HG03439 (cell line): Measurements from ENCODE around the gene USB1.
"Not testable (repeated sequence)": the region's sequence is repeated elsewhere in the genome, so short reads cannot be mapped to it uniquely, and the experiment has no call there.

Source experiments
- ATAC-seq: cut with Tn5 transposase; IDR thresholded peaks from one replicate; pipeline ENCODE4 v1.9.1; 2021; ENCODE audit warnings: mild to moderate bottlenecking, moderate library complexity; ENCODE audit not compliant: unreplicated experiment

The USB1 gene

DNA sequence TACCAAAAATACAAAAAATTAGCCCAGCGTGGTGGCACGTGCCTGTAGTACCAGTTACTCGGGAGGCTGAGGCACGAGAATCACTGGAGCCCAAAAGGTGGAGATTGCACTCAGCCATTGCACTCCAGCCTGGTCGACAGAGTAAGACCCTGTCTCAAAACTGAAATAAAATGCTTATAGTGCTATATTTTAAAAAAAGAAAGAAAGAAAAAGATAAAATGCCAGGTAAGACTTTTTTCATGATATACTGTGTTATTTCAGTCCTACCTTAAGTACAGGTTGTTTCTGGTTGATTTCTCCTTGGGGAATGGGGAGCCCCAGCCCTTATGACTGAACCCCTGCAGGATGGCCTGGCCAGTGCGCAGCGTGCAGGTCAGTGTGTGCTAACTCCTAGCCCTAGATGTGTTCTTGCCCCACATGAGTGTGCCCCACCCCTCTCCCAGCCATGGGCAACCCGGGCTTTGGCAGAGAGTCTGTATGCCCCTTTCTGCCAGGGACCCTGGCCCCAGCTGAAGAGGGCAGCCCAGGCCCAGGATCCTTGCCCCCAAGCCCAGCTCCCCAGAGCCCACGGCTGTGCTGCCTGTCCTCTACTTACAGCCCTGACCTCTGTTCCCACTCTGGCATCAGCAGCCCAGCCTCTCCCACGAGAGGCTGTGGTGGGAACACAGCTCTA lies 31.6 kb upstream of the USB1 start:
- no peak for ATAC-seq

DNA sequence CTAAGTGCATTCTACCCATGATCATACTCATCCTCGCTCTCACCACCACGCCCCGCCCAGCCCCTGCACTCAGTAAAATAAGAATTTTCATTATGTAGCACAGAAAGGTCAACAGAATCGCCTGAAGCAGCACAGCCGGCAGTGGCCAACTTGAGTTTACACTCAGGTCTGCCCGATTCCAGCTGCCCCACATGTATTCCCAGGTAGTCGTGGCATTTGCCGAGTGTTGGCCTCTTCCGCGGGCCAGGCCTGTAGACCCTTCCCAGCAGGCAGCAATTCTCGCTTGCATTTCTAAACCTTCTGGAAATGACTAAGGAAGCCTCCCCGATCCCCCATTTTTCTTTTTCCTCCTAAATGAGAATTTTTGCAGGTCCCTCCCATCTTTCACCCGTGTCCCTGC lies 30.9 kb upstream of the USB1 start:
- ATAC-seq = no peak

DNA sequence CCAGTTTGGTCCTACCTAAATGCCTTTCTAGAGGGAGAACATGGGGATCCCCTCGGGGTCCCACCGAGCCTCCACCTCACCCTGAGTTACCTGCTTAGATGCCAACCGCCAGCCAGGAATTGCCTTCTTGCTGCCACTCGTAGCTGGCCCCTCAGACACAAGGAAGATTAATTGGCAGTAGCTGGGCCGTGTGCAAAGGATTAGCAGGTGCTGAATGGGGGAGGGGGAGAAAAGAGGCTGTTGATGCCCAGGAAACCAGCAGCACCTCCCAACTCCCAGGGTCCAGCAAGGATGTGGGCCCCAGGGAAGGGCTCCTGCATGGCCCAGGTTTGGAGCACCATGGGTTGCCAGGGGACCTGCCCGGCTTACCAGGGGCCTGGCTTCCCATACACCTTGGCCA lies 30.2 kb upstream of the USB1 start, which contains the start of gene CNGB1:
TSS of gene CNGB1 (minus strand) at position 159 of the 400 bp plus-strand sequence. CDS start 3,842 bp downstream, outside the sequence.
- ATAC-seq = no peak

DNA sequence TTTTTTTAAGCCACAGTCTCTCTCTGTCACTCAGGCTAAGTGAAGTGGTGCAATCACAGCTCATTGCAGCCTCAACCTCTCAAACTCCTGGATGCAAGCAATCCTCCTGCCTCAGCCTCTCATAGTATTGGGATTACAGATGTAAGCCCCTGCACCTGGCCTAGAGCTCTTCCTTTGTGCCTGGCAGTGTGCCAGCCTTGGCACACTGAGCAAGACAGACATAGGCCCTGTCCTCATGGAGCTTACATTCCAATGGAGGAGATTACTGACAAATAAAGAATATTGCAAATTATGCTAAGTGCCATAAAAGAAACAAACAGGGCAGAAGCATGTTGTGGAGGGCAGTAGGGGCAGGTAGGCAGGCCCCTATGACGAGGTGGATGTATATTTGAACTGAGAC lies 29.4 kb upstream of the USB1 start:
- no peak for ATAC-seq

DNA sequence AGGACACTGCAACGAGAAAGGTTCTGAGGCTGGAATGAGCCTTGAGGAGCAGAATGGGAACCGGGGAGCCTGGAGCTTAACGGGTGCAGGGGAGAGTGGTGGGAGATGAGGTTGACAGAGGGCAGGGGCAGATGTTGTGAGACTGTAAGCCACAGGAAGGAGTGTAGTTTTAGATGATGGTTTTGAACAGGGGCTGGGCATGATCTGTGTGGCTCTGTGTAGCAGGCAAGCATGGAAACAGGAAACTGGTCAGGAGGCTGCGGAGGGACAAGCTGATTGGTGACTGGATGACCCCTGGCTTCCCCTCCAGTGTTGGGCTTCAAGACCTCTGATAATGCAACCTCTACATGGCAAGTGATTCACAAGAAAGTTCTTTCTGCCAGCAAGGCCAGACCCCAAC lies 28.9 kb upstream of the USB1 start:
- no peak for ATAC-seq

DNA sequence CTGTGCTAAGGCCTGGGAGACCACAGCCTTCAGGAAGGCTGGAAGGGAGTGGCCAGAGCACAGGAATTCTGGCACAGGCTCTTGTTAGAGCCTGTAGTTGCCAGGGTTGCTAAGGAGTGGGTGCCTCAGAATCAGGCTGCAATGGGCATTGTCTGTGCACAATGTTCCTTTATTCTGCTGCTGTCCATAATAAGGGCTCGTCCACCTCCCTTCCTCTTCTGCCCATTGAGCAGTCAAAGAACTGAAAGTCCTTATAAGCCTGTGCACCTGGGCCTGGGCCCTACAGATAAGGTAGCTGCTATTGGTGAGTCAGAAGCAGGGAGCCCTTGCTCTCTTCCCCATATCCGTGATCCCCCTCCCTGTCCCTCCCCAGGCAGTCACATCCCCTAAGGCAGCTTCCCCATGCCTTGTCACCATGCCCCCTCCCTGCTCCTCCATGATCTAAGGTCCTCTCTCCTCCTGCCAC lies 24.8 kb upstream of the USB1 start:
- no peak for ATAC-seq

DNA sequence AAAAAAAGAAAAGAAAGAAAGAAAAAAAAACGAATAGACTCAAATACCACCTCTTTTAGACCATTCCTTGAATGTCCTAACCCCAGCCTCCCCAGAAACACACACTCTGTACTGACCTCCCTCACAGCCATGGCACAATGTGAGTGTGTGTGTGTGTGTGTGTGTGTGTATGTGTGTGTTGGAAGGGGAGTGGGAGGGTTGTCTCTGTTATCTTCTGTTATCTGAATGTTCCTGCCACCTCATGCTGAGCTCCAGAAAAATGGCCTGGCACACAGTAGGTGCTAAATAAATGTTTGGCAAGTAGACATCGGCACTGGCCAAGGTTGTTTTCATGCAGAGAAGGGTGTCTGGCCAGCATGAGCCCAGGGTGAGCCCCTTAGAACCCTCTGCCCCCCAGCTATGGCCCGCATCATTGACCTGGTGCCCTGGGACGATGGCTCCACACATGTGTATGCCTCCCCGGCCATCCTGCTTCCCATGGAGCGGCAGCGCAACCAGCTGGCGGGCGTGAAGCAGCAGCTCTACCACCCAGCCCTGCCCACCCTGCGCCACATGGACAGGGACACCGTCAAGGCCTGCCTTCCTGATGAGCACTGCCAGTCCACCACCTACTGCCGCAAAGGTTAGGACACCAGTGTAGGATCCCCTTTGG lies 23.7 kb upstream of the USB1 start:
- no peak for ATAC-seq

DNA sequence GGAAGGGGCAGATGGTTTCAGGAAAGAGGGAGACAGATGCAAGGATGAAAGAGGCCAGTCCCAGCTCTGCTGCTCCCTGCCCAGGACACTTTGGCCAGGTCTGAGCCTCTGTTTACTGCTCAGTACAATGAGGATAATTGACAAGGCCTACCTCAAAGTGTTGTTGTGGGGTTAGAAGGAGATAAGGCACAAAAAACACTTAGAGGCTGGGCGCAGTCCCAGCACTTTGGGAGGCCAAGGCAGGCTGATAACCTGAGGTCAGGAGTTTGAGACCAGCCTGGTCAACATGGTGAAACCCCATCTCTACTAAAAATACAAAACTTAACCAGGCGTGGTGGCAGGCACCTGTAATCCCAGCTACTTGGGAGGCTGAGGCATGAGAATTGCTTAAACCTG lies 23.1 kb upstream of the USB1 start:
- ATAC-seq = not testable (repeated sequence)

DNA sequence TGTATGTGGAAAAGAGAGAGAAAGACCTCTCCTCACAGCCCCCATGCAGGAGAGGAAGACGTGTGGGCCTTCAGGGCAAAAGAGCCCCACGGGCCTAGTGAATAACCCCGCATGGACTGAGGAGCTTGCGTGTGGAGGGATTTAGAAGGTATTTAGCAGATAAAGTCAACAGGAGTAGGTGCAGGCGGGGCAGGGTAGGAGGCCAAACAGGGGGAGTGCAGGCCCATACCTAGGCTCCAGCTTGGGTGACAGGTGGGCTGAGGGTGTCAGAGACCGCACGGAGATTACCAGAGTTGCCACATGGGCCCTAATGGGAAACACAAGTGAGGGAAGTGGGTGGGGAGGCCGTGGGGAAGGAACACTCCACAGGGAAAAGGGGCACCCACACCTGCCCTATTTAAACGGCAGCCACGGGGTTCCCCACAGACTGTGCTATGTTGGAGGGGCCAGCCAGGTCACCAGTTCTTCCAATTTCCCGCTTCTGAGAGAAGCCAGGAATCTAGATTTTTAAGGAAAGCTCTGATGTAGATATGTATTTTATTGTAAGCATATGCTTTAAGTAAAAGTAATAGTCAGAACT lies 22.1 kb upstream of the USB1 start:
- no peak for ATAC-seq

DNA sequence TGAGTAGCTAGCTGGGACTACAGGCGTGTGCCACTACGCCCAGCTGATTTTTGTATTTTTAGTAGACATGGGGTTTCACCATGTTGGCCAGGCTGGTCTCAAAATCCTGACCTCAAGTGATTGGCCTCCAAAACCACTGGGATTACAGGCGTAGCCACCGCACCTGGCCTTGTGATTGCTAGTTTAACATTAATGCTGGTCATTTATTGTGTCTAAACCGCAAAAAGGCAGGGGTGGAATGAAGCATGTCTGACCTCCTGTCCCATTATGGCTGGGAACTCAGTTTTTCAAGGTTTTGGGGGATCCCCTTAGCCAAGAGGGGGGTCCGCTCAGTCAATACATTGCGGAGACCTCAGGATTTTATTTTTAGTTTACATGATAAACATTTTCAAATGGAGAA lies 19.6 kb upstream of the USB1 start:
- no peak for ATAC-seq

DNA sequence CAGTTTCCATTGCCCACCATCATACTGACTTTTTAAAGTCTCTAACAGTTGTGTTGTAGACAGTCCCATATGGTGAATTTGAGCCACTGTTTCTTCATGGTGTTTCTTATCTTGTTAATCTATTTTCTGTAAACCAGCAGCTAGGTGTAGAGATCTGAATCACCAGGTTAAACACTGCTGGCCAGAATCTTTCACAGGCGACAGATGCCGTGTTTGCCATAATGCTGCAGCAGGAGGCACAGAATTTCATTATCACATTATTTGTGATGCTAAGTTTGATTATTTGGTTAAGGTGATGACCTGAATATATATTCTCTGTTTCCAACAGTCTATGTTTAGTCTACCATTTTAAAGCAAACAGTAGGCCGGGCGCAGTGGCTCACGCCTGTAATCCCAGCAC lies 18.8 kb upstream of the USB1 start:
- no peak for ATAC-seq

DNA sequence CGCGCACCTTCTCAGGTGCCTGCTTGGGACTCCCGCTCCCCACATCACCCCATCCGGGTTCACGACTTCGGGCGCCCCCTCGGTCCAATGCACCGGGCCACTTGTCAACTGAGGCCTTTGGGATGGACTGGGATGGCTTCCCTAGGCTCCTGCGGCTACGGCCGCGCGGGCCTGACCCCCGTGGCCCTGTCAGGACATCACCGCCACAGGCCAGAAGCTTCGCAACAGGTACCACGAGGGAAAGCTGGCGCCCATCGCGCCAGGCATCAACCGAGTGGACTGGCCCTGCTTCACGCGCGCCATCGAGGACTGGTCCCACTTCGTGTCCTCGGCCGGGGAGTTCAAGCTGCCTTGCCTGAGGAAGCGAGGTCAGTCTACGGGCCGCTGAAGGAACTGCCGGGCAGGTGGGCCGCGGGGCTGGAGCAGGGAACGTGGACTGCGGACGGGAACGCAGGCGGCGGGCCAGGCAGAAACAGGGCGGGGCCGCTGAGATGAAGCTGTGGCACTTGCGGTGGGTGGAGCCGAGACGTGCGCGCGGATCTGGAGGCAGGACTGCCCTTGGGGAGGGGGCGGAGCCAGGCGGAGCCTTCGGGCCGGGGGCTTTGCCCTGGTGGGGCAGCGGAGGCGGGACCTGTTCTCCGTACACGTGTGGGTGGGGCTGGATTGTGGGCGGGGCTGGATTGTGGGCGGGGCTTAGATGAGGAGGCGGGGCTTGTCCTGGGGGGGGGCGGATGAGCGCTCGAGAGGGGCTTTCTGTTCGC lies 16.6 kb upstream of the USB1 start:
- ATAC-seq = no peak

DNA sequence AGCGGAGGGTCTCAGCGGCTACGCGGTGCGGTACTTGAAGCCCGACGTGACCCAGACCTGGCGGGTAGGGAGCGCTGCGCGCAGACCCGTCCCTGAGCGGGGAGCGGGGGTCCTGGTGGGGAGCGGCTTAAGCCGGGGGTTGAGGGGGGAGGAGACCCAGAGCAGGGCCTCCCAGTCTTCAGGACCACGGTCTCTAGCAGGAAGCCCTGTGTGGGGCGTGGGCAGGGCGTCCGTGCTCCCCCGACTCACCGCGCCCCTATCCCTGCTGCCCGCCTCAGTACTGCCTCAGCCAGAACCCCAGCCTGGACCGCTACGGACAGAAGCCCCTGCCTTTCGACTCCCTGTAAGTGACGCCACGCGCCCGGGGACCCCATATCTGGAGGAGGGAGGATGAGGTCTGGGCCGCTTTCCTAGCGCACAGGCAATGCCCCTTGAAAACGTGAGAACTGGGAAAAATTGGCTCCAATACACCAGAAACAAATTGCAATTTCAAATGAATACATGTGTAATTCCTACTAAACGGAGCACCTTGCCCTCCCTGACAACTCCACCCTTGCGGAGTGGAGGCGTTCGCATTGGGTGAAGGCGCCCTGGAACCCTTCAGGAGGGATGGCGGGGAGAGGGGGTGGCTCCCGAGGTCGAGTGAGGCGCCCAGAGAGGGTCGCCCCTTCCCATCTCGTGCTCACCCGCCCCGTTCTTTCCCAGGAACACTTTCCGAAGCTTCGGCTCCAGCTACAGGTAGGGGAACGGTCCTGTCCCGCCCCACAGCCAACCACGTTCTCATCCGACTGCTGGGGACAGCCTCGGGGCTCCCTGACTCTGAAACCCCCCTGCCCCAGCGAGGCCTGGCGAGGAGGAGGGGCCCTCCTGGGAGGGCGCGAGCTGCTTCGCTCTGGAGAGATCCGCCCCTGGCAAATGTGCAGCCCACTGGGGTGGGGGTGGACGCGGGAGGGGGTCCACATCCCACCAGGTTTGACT lies 15.7 kb upstream of the USB1 start:
- ATAC-seq = no peak

DNA sequence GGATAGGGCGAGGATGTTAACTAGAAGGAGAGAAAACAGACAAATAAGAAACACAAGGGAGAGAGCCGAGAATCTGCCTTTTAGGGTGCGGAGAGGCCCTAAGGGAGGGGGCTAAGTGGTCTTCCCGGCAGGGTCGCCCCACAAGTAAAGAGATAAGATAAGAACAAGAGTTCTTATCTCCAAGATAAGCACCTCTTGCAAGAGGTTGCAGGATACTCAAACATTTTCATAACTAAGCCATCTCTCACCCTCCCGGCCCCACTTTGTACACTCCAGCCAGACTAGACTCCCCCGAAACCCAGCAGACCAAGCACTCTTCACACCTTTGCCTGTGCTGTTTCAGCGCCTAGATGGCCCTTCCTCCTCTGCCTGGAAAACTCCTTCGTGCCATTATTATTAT lies 15.0 kb upstream of the USB1 start:
- no peak for ATAC-seq

DNA sequence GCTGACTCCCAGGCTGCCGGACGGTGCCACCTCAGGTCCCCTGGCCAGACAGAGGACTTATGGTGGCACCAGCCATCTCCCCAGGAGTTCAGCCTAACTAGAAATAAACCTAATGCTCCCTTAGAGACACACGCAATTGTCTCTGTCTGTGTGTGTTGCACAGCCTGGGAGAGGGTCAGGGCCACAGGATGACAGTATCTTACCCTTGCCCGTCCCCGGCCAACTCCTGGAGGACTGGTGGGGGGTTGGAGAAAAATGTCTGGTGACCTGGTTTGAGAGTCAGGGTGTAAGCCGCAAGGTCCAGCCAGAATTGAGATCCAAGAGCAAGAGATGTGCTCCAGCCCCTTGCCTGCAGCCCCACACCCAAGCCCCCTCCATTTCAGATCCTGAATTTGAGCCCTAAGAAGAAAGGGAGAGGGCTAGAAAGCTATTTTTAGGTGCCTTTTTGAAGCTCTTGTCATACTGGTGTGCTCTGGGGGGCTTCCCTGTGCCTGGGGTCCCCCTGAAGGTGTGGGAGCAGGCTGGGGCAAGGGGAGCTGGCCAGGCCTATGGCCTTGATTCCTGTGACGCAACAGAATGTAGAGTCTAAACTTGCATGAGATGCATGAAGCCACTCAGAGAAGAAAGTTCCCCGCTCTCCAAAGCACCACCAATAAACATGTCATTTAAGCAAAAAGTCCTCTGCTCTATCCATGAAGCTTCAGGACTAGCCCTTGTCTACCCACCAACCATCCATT lies 13.6 kb upstream of the USB1 start:
- no peak for ATAC-seq

DNA sequence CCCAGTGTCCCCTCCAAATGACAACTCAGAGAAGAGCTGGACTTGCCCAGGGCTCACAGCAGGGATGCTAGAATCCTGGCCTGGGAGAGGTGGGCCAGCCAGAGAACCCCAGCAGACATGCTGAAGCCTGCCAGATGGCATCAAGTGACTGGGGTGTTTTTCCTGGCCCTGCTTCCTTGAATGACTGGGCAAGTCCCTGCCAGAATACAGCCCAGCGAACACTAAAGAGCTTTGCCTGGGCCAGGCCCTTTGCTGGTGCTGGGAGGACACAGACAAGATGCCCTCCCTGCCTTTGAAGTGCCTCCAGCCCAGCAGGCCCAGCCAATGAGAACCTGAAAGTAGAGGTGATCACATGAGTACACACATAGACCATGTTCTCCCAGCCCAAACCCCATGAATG lies 12.3 kb upstream of the USB1 start:
- no peak for ATAC-seq

DNA sequence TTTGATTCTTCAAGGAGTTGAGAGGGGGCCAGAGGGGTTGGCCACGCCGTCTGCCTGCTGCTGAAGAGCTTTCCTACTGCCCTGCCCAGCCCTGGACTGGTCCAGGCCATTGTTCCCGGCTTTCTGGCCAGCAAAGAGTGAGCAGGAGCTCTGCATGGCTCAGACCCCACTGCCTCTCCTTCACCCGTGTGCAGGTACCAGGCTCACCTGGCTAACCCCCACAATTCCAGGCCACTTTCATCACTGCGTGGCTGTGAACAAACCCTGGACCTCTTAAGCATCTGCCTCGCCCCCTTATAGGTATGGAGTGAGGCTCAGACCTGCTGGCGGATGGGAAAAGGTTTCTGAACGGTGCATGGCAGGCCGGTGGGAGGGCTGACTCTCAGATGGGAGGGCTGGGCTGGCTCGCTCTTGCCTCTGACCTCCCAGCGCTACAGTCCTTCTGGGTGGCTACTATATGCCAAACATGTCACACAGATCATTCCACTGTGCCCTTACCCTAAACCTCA lies 9.6 kb upstream of the USB1 start:
- ATAC-seq = no peak

DNA sequence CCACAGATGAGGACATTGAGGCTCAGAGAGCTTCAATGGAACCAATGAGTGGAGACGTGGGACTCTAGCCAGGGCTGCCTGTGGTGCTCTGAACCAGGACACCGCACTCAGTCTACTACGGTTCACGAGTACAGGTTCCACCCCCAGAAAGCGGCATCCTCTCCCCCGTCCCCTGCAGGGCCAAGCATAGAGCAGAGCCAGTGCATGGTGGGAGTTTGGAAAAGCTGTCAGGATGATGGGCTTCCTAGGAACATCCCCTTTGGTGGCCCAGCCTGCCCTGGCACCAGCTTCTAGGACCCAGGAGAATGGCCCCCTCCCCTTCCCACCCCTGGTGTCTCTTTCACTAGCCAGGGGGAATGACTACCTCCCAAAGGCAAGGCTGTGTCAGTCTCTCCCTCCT lies 9.1 kb upstream of the USB1 start:
- ATAC-seq = no peak

DNA sequence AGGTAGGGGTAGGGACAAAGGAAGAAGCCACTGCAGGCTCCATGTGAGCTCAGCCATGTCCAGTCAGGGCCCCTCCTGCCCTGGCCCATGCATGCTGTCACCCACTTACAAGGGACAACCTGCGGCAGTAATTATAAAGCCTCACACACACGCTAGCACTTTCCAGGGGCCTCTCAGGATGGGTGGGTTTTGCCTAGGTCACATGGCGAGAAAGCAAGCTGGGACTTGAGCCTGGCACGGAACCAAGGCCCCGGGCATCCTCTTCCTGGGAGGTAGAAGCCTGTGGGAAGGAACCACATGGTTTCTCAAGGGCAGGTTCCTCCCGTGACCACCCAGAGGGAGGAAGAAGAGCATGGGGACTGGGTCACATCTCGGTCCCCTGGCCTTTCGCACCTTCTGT lies 7.8 kb upstream of the USB1 start:
- ATAC-seq = no peak

DNA sequence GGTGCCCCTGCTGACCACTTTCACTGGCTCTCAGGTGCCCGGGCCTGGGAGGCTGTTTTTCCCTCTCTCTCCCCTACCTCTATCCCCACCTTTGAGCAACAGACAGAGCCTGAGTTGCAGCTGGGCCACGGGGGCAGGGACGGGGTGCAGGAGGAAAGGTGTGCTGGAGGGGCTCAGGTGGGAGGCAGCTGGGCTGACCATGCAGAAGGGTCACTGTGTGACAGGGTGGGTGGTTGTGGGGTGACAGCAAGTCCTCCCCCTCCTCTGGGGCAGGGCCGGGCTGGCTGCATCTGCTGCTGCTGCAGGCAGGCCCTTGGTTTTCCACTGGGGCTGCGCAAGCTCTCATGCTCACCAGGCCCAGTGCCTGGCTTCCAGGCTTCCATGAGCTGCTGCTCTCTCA lies 7.3 kb upstream of the USB1 start:
- ATAC-seq = no peak
